ENCODE measurements around the gene IFTAP.

IFTAP gene

GRCh38 chr11:36600180-36600579 is 5.9 kb downstream of the IFTAP start:
- no peak for DNase-seq

GRCh38 chr11:36601155-36601554 is 6.9 kb downstream of the IFTAP start:
- no peak for DNase-seq

DNA sequence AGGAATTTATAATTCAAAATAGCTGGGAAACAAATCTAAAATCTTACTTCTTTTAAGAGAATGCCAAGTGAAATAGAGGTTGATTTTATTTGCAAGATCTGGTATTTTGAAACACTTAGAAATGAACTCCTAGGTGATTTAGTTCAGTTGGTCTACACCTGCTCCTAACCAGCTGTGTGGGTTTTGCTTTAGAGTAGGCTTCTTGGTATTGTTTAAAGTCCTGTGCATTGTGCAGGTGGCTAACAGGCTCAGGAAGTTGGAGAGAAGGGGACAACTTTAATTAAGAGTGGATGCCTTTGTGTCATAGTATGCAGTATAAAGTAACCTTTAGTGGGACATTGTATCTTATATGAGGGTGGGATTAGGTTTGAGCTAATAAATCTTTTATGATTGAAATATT is 7.8 kb downstream of the IFTAP start:
- DNase-seq, result no peak

- no peak for DNase-seq
These were observed 11.2 kb downstream of the IFTAP start for GRCh38 chr11:36605221-36606216.

GRCh38 chr11:36608491-36609199 is 14.3 kb downstream of the IFTAP start:
- no peak for DNase-seq

DNA sequence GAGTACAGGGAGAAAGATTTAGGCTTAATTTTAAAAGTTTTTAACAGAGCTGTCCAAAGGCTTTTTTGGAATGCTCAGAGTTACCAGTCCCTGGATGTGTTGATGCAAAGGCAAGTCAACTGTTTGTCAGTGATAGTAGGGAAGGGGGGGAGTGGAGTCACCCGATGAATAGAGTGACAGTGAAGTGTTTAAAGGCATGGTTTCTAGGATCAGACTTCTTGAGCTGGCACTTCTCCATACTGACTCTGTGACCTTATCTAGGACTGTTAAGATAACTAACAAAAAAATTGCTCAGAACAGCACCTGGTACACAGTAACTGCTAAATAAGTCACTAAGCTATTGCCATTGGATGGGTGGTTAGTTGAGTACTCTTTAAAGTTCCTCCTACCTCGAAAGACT is 15.1 kb downstream of the IFTAP start:
- no peak for DNase-seq

DNA sequence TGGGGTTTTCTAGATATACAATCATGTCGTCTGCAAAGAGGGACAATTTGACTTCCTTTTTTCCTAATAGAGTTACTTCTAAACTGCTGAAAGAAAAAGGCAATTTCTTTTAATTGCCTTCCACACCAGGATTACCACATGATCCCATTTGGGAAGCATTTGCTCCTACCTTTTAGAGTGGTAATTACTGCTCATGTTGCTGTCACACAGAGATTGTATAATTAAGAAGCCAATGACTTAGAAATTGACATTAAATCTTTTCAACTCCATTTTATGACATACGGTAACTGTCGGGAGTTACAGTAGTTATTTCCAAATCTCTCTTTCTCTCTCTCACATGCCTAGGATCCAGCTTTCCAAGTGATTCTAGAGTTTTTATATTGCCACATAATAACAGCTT is 21.5 kb downstream of the IFTAP start:
- no peak for DNase-seq

GRCh38 chr11:36617543-36618362 is 23.5 kb downstream of the IFTAP start:
- no peak for DNase-seq

DNA sequence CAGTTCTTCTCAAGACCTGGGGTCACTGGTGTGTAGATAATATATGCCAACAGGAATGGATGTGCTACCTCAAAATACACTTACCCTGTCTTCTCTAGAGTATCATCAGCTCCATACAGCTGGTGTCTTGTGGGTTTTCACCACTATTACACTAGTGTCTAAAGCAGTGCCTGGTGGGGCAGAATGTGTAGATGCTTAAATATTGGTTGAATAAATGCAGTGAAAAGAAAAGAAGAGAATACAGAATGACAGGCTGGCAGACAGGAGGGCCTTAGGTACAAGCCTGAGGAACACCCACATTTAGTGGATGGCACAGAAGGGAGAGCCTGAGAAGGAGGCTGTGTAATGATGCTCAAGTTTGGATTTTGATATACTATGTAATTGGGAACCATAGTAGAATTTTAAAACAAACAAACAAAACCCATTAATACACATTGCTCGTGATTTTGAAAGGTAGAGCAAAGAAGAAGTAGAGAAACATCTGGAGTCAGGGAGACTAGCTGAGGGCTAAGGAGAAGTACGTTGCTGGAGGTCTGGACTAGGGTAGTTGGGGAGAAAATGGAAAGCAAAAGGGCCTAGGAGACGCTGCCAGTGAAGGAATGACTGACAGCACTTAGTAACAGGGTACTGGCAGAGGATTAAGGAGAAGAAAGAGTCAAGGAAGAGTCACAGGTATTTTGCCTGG is 24.2 kb downstream of the IFTAP start:
- DNase-seq, result no peak

- DNase-seq, result no peak
These were observed 25.2 kb downstream of the IFTAP start for GRCh38 chr11:36619502-36619901.

DNA sequence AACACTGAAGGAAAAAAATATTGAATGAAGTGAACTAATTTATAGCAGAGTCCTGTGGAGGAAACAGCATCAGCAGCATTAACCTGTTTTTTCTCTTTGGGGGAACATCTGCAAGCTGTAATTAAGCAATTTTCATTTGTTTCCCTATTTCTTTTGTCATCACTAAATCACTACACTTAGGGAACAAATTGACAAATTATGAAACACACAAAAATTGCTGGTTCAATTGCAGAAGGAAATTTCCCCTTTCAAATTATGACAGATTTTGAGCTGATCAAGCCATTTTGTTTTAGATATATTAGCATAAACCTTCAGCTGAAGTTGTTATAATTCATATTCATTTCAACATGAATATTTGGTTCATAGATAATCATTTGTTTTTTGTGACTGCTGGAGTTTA is 25.9 kb downstream of the IFTAP start:
- DNase-seq, result no peak

DNA sequence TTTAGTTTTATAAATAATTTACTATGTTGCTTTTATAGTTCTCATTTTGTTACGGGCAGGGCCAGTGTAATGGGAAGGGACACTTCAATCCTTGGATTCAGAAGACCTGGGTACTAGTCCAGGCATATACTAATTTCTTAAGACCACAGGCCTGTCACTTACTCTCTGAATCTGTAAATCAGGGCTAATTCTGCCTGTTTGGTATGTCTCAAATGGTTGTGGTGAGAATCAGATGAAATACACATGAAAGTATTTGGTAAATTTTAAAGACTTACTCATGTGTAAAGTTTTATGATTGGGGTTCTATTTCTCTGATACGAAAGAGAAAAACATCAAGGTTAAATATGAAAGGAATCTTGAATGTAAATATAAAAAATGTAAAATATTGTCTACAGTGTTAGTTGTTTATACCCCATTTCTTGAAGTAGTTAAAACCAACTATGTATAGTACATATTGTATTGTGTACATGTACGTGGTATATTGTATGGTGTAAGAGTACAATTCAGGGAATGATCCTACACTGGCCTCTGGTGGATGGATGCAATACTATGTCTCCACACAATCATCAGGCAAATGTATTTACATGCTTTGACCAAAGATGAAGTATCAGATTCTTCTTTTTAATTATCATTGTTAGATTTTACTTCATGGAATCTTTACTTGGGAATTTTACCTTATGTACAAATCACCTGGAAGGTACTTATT is 28.3 kb downstream of the IFTAP start:
- DNase-seq, result peak; percentile 1

DNA sequence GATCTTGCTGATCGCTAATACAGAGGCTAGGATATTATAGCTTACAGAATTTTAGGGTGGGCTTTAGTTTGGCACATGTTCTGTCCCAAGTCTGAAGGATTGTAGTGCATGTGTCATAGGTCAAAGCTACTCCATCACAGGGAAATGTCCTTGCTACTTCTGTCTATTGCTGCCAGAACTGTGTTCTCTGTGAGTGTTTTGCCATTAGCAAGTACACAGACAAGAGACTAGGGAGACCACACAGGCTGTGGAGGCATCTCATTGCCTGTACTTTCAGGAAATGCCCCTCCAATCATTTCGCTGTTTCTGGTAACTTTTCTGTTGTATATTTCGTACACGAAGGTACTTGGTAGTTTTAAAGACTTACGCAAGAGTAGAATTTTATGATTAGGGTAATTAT is 29.2 kb downstream of the IFTAP start:
- no peak for DNase-seq

DNA sequence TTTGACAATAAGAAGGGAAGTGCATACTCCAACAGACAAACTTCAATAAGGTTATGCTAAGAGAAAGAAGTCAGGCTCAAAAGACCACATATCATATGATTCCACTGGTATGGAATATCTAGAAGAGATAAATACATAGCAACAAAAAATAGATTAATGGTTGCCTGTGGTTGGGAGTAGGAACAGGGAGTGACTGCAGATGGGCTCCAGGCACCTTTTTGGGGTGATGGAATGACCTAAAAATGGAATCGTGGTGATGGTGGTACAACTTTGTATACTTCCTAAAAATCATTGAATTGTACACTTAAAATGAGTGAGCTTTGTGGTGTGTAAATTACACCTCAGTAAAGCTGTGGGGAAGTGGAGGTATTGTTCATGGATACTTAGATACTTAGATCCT is 32.7 kb downstream of the IFTAP start:
- DNase-seq, result no peak

- no peak for DNase-seq
These were observed 33.2 kb downstream of the IFTAP start for GRCh38 chr11:36627471-36627870.

GRCh38 chr11:36628141-36628540 is 33.8 kb downstream of the IFTAP start:
- no peak for DNase-seq

DNA sequence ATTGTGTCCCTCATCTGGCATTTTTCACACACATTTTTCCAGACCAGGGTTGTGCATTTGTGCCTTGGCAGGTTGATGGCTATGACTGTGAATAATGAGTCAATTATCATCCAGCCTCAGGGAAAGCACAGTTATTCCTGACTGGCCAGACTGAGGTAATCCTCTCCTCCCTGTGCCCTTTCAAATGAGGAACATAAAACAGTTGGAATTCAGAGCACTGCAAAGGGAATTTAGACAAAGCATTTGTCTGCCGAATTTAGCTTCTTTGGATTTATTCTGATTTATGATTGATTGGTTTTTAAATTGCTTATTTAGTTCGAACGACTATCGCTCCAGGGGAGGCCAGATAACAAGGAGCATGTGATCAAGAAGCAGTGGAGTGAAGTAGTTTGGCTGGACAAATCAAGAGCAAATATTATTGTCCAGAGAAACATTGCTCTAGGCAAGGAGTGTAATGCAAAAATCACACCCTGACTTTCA is 34.5 kb downstream of the IFTAP start:
- DNase-seq, result no peak

DNA sequence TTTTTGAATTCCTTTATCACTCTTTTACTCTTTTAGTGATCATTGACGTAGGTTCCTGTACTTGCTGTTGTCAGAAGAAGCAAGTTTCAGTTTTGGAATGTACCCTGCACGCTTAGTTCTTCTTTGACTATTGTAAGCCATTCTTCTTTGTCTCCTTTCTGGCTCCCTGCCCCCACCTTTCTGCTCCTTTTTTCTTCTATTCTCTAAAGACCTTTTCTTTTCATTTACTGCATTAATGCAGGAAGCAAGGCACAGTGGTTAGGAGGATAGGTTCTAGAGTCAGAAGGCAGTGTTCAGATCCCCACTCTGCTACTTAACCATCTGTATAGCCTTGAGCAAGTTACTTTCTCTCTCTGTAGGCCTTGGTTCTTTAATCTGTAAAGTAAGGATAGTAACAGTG is 37.5 kb downstream of the IFTAP start:
- DNase-seq, result no peak

DNA sequence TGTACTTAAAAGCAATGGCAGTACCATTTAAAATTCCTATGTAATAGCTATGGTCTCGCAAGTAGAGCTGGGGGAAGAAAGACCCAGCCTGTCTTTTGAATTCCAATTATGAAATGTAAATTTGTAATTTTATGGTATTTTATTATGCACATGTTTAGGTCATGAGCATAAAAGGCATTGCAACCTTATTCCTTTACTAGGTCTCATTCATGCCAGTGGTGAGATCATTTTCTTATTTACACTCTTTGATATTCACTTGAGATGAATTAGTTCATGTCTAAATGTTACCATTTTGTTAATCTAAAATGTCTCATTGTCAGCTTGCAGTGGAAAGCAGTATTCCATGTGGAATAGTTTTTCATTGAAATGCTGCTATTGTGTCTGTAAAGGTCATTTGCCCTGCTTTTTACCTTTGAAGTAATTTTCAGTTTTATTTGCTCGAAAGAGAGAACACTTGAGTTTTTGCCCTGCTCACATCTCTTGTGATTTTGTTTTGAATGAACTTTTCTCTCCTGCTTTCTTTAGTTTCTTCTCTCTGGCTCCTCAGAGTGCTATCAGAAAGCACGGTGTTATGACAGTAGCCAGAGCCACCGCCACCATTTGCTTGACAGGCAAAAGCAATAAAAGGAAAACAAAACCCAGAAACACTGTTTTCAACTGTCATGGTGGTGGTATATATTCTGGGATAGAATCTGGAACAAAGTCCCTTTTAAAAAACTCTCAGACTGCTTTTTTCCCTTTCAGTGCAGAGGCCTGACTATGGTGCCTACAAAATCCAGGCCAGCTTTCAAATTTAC is 41.0 kb downstream of the IFTAP start:
- DNase-seq, result no peak

- DNase-seq, result no peak
These were observed 44.3 kb downstream of the IFTAP start for GRCh38 chr11:36638556-36638955.

Data from NCI-H1436 (cell line).